Esophagus muscularis mucosa (tissue), 3 donors: Measurements from ENCODE around the gene CNNM3.

ENCODE experiments used
- POLR2A ChIP-seq: fragments of 450-650 bp; IDR thresholded peaks from one replicate; pipeline ENCODE4 v1.6.1; 2017; ENCODE audit warnings: antibody characterized with exemption, moderate library complexity, mild to moderate bottlenecking, low read depth
- POLR2AphosphoS5 ChIP-seq, 2 donors: sonication (generic); formaldehyde crosslinking; IDR thresholded peaks; one replicate each; pipeline ENCODE4 v1.6.1; 2017; ENCODE audit warnings: antibody characterized with exemption in 2 of 2
- TF ChIP-seq, protein P1 (sequence below), 3 experiments: fragments of 200-600 bp in 2 of 3; fragments of 450-650 bp in 1 of 3; sonication (generic) in 2 of 3; IDR thresholded peaks; one replicate each; pipeline ENCODE4 v1.5.1; 2017 to 2019; ENCODE audit warnings: antibody characterized with exemption in 3 of 3, mild to moderate bottlenecking in 2 of 3, moderate library complexity in 1 of 3

DNA sequence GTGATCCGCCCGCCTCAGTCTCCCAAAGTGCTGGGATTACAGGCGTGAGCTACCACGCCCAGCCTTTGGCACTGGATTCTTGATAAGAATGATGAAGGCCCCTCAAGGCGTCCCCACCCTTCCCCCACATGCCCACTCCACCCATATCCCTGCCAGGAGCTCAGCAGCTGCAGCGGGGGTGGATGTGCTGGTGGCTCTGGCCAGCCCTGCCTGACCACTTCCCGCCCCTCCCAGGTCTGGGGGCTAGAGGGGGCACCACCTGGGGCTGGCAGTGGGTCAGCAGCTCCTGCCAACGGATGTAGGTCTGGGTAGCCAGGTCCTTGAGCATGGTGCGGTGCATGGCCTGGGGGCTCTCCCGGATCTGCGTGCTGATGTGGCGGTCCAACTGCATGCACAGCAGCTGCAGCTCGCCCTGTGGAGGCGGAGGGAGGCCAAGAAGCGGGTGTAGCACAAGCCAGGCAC, 61.6 kb downstream of the CNNM3 start:
- no peak for TF ChIP-seq POLR2AphosphoS5 (IDR thresholded peaks at IDR 0.05)
- TF ChIP-seq, protein P1, sequence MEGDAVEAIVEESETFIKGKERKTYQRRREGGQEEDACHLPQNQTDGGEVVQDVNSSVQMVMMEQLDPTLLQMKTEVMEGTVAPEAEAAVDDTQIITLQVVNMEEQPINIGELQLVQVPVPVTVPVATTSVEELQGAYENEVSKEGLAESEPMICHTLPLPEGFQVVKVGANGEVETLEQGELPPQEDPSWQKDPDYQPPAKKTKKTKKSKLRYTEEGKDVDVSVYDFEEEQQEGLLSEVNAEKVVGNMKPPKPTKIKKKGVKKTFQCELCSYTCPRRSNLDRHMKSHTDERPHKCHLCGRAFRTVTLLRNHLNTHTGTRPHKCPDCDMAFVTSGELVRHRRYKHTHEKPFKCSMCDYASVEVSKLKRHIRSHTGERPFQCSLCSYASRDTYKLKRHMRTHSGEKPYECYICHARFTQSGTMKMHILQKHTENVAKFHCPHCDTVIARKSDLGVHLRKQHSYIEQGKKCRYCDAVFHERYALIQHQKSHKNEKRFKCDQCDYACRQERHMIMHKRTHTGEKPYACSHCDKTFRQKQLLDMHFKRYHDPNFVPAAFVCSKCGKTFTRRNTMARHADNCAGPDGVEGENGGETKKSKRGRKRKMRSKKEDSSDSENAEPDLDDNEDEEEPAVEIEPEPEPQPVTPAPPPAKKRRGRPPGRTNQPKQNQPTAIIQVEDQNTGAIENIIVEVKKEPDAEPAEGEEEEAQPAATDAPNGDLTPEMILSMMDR (IDR thresholded peaks at IDR 0.05): no peak
- TF ChIP-seq POLR2A: no peak
